Activated CD4-positive, alpha-beta T cell treated with anti-CD3 and anti-CD28 coated beads, Interleukin-2, amount 10 ng/mL, durations not matched to agents 24 days and 14 days (primary cell): ENCODE measurements around the gene HNRNPM. TPM values are rescaled to one million over a fixed set of nuclear protein-coding genes. Genes with fewer than 3 reads are reported as not detected.

Experiments
- DNase-seq: peaks from one replicate; pipeline ENCODE4 v3.0.0; 2022
- H3K27ac Mint-ChIP-seq: one replicate; pipeline ENCODE4 v1.8.0; 2022; ENCODE audit warnings: mild to moderate bottlenecking, mixed read lengths
- H3K27me3 Mint-ChIP-seq: one replicate; pipeline ENCODE4 v1.8.0; 2022; ENCODE audit warnings: mixed read lengths
- H3K36me3 Mint-ChIP-seq: one replicate; pipeline ENCODE4 v1.8.0; 2022; ENCODE audit warnings: low read depth, mild to moderate bottlenecking, mixed read lengths
- H3K4me1 Mint-ChIP-seq: one replicate; pipeline ENCODE4 v1.8.0; 2021; ENCODE audit warnings: mixed read lengths
- H3K4me3 Mint-ChIP-seq: one replicate; pipeline ENCODE4 v1.8.0; 2022; ENCODE audit warnings: mild to moderate bottlenecking, moderate library complexity, mixed read lengths
- H3K9me3 Mint-ChIP-seq: one replicate; pipeline ENCODE4 v1.8.0; 2021; ENCODE audit warnings: mixed read lengths
- intact Hi-C: fragments of 100-400 bp; cut with micrococcal nuclease; formaldehyde crosslinking; loops from one replicate; pipeline ENCODE4 v1.15.1; 2023
- total RNA-seq: library from RNA; stranded (reverse); gene quantifications from 2 replicates; pipeline ENCODE4 v1.2.3, GENCODE V29; 2022

HNRNPM gene
- total RNA-seq, 1 donor from 2014 or later = 349 TPM

DNA sequence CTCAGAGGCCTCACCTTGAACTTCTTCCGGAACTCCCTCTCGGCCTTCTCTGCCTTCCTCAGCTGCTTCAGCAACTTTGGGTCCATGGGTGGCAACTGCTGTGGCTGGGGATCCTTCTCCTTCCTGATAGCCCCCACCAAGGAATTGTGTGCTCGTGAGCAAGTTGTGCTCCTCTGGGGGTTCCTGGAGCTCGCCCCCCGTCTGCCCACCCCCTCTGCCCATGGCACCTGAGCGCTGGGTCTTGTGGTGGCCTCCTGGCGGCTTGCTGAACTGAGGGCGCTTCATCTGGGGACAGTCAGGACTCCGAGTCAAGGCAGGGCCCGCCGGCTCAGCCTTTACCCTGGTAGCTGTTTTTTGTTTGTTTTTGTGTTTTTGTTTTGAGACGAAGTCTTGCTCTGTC is 46.1 kb downstream of the HNRNPM start:
- H3K4me1 Mint-ChIP-seq = peaks cover 31% of the 10 kb centered on the region
- intact Hi-C loops = no loop called here
- no peaks in the 10 kb centered on the region for H3K9me3 Mint-ChIP-seq
- no peak for DNase-seq
- H3K4me3 Mint-ChIP-seq = no peak overlapping the region
- H3K27ac Mint-ChIP-seq = peak overlapping the region; percentile 52
- H3K27me3 Mint-ChIP-seq = no peaks in the 10 kb centered on the region
- H3K36me3 Mint-ChIP-seq = peaks cover 33% of the 10 kb centered on the region

DNA sequence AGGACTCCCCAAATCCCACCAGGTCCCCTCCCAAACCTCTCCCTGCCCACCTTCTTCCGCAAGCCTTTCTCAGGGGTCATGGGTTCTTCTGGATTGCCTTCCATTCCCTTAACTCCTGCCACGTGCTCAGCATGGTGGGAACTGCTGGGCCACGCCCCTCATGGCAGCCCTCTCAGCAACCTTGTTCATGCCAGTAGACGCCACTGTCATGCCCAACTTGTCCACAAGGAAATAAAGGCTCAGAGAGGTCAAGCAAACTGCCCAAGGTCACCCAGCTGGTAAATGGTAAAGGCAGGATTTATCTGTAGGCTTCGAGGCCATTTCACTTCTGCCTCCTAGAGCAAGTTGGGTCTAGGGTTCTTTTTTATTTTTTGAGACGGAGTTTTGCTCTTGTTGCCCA is 46.8 kb downstream of the HNRNPM start:
- Mint-ChIP-seq H3K27ac (no peak overlapping the region), H3K4me3 (no peak overlapping the region), H3K9me3 (no peaks in the 10 kb centered on the region), H3K36me3 (peaks cover 28% of the 10 kb centered on the region), H3K4me1 (peaks cover 27% of the 10 kb centered on the region), H3K27me3 (no peaks in the 10 kb centered on the region)
- DNase-seq = no peak
- intact Hi-C loops = no loop called here

DNA sequence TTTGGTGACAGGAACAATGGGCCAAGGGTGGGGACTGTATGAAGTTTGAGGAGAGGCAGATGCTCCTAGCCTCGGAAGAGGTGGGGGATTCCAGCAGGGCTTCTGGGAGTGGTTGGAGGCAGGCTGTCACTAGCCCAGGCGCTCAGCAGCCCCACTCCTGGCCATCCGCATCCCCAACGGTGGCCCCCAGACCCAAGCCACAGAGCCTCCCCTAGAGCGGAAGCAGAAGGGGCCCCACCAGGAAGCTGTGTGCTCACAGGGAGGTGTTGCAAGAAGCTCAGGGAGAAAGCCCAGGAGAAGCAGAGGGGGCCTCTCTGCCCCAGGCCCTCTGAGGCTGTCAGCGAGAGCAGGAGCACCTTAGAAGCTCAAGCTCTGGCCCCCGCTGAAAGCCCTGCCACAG is 49.4 kb downstream of the HNRNPM start:
- Mint-ChIP-seq H3K27ac (peak overlapping the region; percentile 53), H3K27me3 (no peaks in the 10 kb centered on the region), H3K36me3 (peaks cover 6% of the 10 kb centered on the region), H3K4me3 (no peak overlapping the region), H3K4me1 (peaks cover 8% of the 10 kb centered on the region), H3K9me3 (no peaks in the 10 kb centered on the region)
- DNase-seq = peak; percentile 68
- intact Hi-C loops = no loop called here

DNA sequence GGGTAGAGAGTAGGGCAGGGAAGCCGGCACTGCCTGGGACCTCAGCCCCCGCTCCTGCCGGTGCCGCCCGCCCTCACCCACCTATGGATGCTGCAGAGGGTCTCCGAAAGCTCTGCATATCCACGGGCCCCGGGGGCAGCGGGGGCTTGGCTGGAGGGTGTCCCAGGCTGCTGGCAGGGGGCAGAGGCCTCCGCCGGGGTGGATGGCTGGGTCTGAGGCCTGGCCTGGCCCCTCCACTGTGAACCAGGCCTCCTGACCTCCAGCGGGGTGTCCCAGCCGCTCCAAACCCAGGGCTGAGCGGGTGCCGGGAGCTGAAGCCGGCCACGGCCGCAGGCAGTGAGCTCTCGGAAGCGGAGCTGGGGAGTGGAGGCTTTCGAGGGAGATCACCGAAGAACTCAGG is 53.5 kb downstream of the HNRNPM start:
- DNase-seq = no peak
- peaks cover 17% of the 10 kb centered on the region for H3K4me1 Mint-ChIP-seq
- intact Hi-C loops = no loop called here
- H3K27ac Mint-ChIP-seq = no peak overlapping the region
- no peaks in the 10 kb centered on the region for H3K9me3 Mint-ChIP-seq
- no peak overlapping the region for H3K4me3 Mint-ChIP-seq
- no peaks in the 10 kb centered on the region for H3K36me3 Mint-ChIP-seq
- H3K27me3 Mint-ChIP-seq = no peaks in the 10 kb centered on the region

DNA sequence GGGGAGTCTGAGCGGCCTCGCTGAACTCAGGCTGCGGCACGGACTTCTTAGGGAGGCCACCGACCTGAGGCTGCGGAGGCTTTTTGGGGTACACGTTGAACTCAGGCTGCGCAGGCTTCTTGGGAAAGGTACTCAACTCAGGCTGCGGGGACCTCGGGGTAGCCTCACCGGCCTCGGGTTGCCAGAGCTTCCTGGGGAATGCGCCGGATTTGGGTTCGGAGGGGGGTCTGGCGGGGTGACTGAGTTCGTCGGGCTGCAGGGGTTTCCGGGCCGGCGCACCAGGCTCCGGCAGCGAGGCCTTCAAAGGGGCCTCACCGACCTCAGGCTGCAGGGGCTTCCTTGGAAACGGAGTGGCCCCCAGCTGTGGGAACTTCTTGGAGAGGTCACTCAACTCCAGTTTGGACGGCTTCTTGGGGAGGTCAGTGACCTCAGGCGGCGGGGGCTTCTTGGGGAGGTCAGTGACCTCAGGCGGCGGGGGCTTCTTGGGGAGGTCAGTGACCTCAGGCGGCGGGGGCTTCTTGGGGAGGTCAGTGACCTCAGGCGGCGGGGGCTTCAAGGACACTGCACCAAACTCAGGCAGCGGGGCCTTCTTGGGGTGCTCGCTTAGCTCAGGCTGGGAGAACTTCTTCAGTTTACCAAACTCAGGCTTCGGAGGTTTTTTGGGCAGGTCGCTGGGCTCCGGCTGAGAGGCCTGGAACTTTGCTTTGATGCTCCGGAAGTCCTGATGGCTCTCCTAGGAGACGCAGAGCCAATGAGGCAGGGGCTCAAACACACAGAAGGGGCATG is 54.5 kb downstream of the HNRNPM start:
- Mint-ChIP-seq H3K27me3 (no peaks in the 10 kb centered on the region), H3K9me3 (no peaks in the 10 kb centered on the region), H3K4me1 (peaks cover 15% of the 10 kb centered on the region), H3K4me3 (no peak overlapping the region), H3K36me3 (no peaks in the 10 kb centered on the region), H3K27ac (no peak overlapping the region)
- DNase-seq = no peak
- intact Hi-C loops = no loop called here

DNA sequence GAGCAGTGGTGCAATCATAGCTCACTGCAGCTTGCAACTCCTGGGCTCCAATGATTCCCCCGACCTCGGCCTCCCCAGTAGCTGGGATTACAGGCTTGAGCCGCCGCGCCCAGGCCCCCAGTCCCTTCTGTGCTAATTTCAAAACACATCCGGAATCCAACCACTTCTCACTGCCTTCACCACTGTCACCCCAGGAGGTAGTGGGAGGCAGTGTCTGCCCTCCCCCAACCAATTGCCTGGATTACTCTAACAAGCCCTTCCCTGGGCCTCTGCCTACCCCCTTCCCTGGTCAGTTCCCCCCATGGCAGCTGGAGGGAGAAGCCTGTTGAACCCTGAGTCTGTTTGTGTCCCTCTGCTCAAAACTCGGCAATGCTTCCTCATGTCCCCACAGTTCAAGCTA is 55.4 kb downstream of the HNRNPM start:
- peaks cover 15% of the 10 kb centered on the region for H3K4me1 Mint-ChIP-seq
- no peak for DNase-seq
- no peaks in the 10 kb centered on the region for H3K9me3 Mint-ChIP-seq
- no peak overlapping the region for H3K27ac Mint-ChIP-seq
- no peaks in the 10 kb centered on the region for H3K27me3 Mint-ChIP-seq
- H3K36me3 Mint-ChIP-seq = no peaks in the 10 kb centered on the region
- intact Hi-C loops = no loop called here
- H3K4me3 Mint-ChIP-seq = no peak overlapping the region

DNA sequence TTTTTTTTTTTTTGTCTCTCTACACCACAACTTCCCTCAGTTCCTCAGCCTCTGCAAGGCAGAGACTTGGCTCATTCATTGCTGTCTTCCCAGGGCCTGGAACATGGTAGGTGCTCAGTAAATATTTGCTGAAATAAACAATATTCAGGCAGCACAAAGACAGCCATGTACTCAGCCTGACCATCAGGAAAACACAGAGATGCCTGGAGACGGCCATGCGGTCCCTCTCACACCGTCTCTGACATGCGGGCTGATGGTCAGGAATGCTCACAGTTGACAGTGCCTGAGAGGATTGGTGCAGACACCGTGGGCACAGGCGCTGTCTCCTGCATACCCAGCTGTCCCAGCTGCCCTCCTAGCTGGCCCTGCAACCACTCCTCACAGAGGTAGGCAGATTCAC is 56.7 kb downstream of the HNRNPM start:
- Mint-ChIP-seq H3K4me3 (no peak overlapping the region), H3K9me3 (no peaks in the 10 kb centered on the region), H3K27me3 (no peaks in the 10 kb centered on the region), H3K4me1 (peaks cover 19% of the 10 kb centered on the region), H3K36me3 (no peaks in the 10 kb centered on the region), H3K27ac (no peak overlapping the region)
- intact Hi-C loops = no loop called here
- no peak for DNase-seq

DNA sequence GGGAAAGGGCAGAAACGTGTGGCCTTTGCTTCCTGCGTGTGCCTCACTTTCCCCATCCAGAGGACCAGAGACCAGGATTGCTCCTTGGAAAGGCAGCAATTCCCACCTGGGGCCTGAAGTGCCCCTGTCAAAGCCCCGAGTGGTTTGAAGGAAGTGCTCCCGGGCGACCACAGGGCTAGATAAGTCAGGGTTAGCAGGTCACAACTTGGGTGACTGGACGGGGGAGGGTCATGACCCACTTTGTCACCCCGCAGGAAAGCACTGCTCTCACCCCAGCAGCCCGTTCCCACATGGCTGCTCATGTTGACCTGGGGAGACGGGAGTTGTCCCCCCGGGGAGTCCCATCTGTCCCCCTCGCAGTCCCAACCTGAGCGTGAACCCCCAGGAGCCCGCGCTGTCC is 57.2 kb downstream of the HNRNPM start:
- Mint-ChIP-seq H3K9me3 (no peaks in the 10 kb centered on the region), H3K4me3 (no peak overlapping the region), H3K36me3 (no peaks in the 10 kb centered on the region), H3K27me3 (no peaks in the 10 kb centered on the region), H3K27ac (no peak overlapping the region), H3K4me1 (peaks cover 19% of the 10 kb centered on the region)
- no peak for DNase-seq
- intact Hi-C loops = no loop called here

DNA sequence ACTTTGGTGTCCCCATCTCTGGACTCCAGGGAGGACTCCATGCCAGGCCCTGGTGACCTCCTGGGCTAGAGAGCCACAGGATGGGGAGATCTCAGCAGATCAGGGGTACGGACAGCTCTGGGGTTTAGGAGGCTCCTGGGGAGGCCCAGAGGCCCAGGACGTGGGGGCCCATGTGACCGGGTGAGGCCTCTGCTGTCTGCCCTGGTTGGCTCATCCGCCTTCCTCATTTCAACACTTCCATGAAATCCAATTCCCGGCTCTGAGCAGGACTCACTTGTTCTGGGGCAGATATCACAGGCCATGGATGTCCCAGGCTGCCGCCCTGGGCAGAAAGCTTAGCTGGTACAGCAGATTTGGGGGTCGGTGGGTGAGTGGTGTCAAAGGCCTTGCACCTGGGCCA is 58.7 kb downstream of the HNRNPM start:
- no peaks in the 10 kb centered on the region for H3K27me3 Mint-ChIP-seq
- no peak overlapping the region for H3K27ac Mint-ChIP-seq
- intact Hi-C loops = no loop called here
- H3K4me3 Mint-ChIP-seq = no peak overlapping the region
- DNase-seq = no peak
- no peaks in the 10 kb centered on the region for H3K9me3 Mint-ChIP-seq
- H3K4me1 Mint-ChIP-seq = peaks cover 19% of the 10 kb centered on the region
- peaks cover 3% of the 10 kb centered on the region for H3K36me3 Mint-ChIP-seq

DNA sequence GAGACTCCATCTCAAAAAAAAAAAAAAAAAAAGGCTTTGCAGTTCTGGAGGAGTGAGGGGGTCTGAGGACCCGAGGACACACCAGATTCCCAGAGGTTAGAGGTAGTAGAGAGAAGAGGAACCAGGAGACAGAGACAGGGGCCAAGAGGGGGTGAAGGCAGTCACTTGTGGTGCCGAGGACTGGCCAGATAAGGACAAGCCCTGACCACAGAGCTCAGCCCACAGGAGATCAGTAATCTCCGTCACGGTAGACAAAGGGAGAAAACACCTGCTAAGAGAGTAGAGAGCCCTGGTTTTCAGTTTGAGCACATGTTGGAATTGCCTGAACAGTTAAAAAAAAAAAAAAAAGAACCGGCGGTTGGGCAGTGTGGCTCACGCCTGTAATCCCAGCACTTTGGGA is 59.4 kb downstream of the HNRNPM start:
- Mint-ChIP-seq H3K27ac (no peak overlapping the region), H3K27me3 (no peaks in the 10 kb centered on the region), H3K4me1 (peaks cover 19% of the 10 kb centered on the region), H3K36me3 (peaks cover 3% of the 10 kb centered on the region), H3K9me3 (no peaks in the 10 kb centered on the region), H3K4me3 (peak overlapping the region; percentile 49)
- intact Hi-C loops = no loop called here
- DNase-seq = no peak

DNA sequence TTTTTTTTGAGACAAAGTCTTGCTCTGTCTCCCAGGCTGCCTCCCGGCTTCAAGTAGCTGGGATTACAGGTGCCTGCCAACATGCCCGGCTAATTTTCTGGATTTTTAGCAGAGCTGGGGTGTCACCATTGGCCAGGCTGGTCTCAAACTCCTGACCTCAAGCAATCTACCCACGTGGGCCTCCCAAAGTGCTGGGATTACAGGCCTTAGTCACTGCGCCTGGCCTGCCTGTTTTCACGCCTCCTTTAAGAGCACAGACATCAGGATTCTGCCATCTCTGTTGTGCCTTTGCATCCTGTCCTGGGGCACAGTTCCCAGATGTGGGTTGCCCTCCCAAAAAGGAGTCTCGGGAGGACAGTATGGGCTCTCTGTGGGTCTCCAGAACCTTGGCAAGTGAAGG is 60.1 kb downstream of the HNRNPM start:
- no peak for DNase-seq
- H3K4me1 Mint-ChIP-seq = peaks cover 19% of the 10 kb centered on the region
- H3K9me3 Mint-ChIP-seq = no peaks in the 10 kb centered on the region
- intact Hi-C loops = loop anchor here (5.0 kb wide), 1 partner anchor 153 kb away; no protein-coding TSS in a partner anchor
- peaks cover 3% of the 10 kb centered on the region for H3K36me3 Mint-ChIP-seq
- H3K27ac Mint-ChIP-seq = no peak overlapping the region
- H3K4me3 Mint-ChIP-seq = peak overlapping the region; percentile 70
- H3K27me3 Mint-ChIP-seq = no peaks in the 10 kb centered on the region

DNA sequence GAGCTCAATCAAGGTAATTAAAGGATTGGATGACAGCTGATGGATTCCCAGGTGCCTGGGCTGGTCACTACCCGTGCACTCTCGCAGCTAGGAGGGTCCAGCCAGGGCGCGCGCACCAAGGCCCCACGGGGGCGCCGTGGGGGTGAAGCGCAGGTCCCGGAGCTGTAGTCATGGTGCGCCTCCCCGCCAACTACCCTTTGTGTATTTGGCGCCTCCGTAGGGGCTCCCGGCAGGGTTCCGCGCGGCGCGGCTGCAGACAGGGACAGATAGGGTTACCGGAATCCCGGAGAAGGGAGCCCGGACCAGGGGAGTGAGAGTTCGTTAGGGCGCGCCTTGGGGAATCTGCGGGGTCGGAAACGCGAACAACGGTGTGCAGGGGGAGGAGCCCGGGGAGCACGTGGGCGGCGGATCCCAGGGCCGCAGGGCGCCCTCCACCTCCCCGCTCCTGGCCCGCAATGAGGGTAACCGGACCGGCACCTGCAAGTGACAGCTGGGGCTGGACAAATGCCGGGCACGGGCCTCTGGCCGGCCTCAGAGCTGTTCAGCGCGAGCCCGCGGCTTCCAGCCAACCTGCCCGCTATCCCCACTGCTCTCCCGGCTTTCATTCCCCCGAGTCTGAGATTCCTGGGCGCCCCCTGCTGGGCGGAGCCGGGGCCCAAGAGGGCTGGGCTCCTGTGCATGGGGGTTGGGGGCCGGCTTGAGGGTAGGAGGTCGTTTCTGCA is 61.1 kb downstream of the HNRNPM start:
- DNase-seq = peak; percentile 91
- peaks cover 12% of the 10 kb centered on the region for H3K4me1 Mint-ChIP-seq
- H3K27ac Mint-ChIP-seq = peak overlapping the region; percentile 83
- no peaks in the 10 kb centered on the region for H3K27me3 Mint-ChIP-seq
- no peaks in the 10 kb centered on the region for H3K9me3 Mint-ChIP-seq
- H3K4me3 Mint-ChIP-seq = peak overlapping the region; percentile 93
- intact Hi-C loops = loop anchor here (5.0 kb wide), 1 partner anchor 154 kb away; no protein-coding TSS in a partner anchor
- H3K36me3 Mint-ChIP-seq = peaks cover 4% of the 10 kb centered on the region

DNA sequence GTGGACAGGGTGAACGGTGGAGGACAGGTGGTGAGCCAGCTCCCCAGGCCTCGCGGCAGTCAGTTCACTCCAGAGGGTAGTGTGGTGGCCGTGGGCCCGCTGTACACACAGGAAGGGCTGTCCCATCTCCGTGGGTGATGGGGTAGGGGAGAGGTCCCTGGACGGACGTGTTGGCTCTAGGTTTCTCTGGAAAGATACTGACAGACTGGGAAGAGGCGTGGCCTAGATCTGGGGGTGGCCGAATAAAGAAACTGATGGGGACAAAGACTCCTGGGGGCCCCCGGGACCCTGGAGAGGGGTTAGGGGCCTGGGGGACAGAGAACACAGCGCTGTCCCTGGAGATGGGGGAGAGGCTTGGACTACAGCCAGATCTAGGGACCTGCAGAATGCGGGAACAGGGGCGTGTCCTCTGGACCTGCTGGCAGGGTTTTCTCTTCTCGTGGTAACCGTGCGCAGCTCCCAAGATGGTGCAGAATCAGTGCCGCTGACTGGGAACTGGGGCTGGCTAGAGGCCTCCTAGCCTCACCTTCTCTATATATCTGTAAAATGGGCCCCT is 61.7 kb downstream of the HNRNPM start:
- intact Hi-C loops = loop anchor here (5.0 kb wide), 1 partner anchor 154 kb away; no protein-coding TSS in a partner anchor
- Mint-ChIP-seq H3K27ac (peak overlapping the region; percentile 50), H3K4me3 (peak overlapping the region; percentile 93)

DNA sequence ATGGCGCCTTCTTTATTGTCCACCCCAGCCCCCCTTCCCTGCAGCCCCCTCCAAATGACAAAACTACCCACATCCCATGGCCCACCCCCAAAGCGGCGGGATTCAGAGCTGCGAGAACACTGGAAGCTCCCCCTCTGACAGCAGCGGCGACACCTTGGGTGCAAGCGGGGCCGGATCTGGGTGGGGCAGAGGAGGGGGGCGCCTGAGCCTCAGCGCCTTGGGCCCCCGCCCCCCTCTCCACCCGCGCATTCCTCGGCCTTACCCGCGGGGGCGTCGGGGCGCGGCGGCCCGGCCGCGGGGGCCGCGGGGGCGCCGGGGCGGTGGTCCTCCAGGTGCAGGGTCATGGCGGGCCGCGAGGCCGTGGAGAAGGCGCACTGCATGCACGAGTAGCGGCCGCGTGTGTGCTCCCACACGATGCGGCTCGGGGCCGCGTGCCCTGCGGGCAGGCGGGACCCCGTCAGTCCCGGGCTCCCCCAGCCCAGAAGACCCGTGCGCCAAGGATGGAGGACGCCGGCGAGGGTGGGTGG is 65.9 kb downstream of the HNRNPM start:
- no peaks in the 10 kb centered on the region for H3K27me3 Mint-ChIP-seq
- peaks cover 25% of the 10 kb centered on the region for H3K4me1 Mint-ChIP-seq
- no peaks in the 10 kb centered on the region for H3K9me3 Mint-ChIP-seq
- intact Hi-C loops = no loop called here
- H3K27ac Mint-ChIP-seq = no peak overlapping the region
- DNase-seq = no peak
- peaks cover 14% of the 10 kb centered on the region for H3K36me3 Mint-ChIP-seq
- no peak overlapping the region for H3K4me3 Mint-ChIP-seq

More for the DNA sequence above, 61.7 kb downstream of the HNRNPM start:
- H3K9me3 Mint-ChIP-seq = no peaks in the 10 kb centered on the region
- peaks cover 4% of the 10 kb centered on the region for H3K36me3 Mint-ChIP-seq
- DNase-seq = no peak
- no peaks in the 10 kb centered on the region for H3K27me3 Mint-ChIP-seq
- peaks cover 12% of the 10 kb centered on the region for H3K4me1 Mint-ChIP-seq
